ENCODE data around the gene TRPV5.

The TRPV5 gene

GRCh38 chr7:142940966-142941535 is 7.5 kb upstream of the TRPV5 start:
- DNase-seq (ENCODE audit: low spot score), result no peak

DNA sequence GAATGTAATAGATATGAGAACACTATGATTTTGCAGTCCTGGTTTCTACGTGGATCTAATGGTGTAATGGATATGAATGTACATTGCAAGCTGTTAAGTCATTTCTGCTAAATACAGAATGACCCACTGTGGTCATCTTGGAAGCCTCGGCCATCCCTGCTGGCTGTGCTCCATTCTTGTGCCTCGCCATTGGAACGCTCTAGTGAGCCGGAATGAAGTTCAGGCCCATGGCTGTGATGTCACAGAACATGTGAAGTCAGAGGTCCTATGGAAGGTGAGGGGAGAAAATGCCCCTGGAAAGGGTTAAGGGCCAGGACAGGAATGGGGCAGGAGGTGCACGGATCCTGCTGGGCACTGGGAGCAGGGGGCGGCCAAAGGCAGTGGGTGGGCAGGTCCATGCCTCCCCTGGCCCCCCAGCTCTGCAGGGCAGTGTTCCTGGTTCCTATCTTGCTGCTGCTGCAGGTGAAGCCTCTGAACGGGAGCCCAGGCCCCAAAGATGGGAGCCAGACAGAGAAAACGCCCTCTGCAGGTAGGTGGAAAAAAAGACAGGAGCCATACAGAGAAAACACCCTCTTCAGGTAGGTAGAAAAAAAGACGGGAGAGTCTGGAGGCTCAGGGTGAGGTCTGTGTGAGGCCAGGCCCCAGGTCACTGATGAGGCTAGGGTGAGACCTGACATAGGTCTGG is 5.8 kb upstream of the TRPV5 start, which contains the start of gene LLCFC1:
LLCFC1 (plus strand) TSS at position 259 of the 685 bp plus-strand sequence; CDS start at position 397, 138 bp downstream.
- DNase-seq (ENCODE audit: low spot score), result no peak

DNA sequence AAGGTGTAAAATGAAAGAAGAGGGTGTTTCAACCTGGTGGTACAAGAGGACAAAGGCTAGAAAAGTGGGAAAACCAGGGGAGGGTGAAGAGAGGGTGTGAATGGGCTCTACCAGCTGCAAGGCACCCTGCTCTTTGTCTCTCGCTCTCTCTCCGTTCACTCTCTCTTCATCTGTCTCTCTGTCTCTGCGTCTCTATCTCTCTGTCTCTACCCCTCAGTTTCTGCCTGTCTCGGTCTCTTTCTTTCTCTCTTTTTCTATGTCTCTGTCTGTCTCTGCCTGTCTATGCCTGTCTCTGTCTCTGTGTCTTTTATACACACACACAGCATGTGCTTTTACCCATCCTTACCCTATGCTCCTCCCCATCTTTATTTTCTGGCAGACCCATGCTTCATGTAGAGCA is 5.1 kb upstream of the TRPV5 start:
- DNase-seq (ENCODE audit: low spot score), result no peak

DNA sequence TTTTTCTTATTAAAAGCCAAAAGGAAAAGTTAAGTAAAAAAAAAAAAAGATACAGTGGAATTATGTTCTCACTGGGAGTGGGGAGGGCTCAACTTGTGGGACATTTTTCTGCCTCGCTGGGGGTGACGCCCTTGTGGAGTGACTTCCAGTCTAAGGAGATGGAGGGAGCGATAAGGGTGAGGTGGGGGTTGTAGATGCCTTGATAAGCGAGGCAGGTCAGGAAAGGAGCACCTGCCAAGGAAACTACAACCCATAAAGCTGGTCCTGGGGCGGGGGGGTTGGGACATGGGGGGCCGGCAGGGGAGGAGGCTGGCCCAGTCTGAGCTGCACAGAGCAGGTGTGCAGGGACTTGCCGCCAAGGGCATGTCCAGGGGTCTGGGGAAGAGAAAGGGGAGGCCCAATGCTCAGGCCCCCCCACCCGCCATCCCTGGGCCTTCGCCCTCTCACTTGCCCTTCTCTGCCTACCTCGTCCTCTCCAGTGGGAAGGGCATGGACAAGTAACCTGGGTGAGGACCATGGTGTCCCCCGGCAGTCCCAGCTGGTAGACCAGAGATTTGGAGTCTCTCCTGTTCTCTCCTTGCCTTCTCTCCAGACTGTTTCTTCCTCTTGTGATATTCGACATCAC is 2.5 kb upstream of the TRPV5 start:
- DNase-seq (ENCODE audit: low spot score), result no peak

DNA sequence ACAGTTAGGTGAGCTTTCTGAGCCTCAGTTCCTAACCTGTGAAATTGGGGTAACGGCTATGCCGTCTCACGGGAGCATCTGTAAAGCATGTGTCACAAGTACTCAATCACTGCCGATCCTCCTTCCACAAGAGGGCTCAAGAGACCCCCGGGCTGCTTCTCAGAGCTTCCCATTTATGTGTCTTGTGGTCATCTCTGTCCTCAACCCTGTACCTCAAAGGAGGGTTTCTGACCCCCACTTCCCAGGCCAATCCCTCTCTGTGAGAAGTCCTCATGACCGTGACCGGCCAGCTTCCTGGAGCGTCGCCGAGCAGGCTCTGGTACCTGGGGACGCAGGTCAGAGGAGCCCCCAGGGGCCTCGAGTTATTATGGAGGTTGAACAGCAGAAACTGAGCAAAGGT is 510 bp upstream of the TRPV5 start:
- no peak for DNase-seq (ENCODE audit: low spot score)

- DNase-seq (ENCODE audit: low spot score), result no peak
Measured at GRCh38 chr7:142933092-142933475, 462 bp downstream of the TRPV5 start.

- no peak for DNase-seq (ENCODE audit: low spot score)
Measured at GRCh38 chr7:142932386-142933091, 1.0 kb downstream of the TRPV5 start.

GRCh38 chr7:142930126-142930730 is 3.3 kb downstream of the TRPV5 start:
- DNase-seq (ENCODE audit: low spot score), result no peak

GRCh38 chr7:142927949-142928348 is 5.6 kb downstream of the TRPV5 start:
- DNase-seq (ENCODE audit: low spot score), result no peak

DNA sequence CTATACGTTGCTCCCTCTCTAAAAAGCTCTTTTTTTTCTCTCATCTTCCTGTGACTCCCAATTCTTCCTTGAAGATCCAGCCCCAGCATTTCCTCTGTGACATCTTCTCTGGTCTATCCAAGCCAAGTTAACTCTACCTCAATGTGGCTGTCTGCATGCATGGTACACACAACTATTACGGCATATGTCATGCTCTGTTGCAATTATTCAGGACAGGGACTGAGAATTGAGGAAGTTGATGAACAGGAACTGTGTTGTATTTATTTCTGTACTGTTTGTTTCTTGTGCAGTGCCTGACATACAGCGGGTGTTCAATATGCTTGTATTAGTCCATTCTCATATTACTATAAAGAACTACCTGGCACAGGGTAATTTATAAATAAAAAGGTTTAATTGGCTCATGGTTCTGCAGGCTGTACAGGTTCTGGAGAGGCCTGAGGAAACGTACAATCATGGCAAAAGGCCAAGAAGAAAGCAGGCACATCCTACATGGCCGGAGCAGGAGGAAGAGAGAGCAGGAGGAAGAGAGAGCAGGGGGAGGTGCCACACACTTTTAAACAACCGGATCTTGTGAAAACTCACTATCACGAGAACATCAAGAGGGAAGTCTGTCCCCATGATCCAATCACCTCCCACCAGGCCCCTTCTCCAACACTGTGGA is 6.3 kb downstream of the TRPV5 start:
- no peak for DNase-seq (ENCODE audit: low spot score)

GRCh38 chr7:142925413-142925812 is 8.1 kb downstream of the TRPV5 start:
- DNase-seq (ENCODE audit: low spot score), result no peak

DNA sequence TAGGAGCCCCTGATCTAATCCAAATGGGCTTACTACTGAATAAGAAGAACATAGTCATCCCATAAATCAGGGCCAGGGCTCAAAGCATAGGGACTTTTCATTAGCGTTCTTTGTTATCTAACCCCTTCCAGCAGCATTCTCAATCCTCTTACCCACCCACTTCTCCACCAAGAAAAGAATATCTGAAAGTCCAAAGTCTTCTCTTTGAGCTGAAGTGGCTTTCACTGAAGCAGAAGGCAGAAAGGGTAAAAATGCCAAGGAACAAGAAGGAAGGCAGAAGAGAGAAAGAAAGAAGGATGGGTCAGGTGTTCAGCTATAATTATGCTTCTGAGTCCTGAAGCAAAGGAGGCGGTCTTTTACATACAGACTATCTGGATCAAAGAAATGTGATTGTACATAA is 10.2 kb downstream of the TRPV5 start:
- no peak for DNase-seq (ENCODE audit: low spot score)

DNA sequence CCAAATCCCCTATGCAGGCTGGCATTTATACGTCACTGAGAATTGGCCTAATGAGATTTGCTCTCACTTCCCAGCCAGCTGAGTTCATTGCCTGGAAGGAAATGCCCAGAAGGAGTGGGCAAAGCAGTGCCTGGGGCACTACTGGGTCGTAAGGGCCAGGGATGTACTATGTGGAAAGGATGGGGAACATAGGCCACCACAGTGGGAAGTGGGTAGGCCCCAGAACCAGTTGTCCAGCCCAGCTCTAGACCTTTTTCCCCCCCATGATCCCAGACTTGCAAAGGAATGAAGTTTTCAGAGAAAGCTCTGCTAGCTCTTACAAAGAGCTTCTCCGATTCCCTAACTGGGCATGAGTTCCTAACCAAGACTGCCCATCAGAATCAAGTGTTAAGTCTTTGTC is 13.9 kb downstream of the TRPV5 start:
- DNase-seq (ENCODE audit: low spot score), result no peak

DNA sequence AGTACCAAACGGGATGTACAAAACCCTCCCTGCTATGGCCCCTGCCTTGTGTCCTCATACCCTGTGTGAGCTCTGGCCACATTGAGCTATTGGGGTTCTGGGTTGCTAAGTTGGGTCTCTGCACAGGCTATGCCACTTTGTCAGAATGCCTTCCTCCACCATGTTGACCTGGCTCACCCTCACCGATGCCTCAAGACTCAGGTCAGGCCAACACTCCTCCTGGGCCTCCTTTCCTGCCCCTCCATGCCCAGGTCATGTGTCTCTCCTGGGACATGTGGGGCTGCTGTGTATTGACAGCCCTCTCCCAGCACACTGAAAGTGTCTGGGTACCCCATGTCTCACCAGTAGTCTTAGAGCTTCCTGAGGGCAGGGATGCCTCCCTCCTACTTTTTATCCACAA is 14.6 kb downstream of the TRPV5 start:
- no peak for DNase-seq (ENCODE audit: low spot score)

- no peak for DNase-seq (ENCODE audit: low spot score)
Measured at GRCh38 chr7:142917447-142917846, 16.1 kb downstream of the TRPV5 start.

- no peak for DNase-seq (ENCODE audit: low spot score)
Measured at GRCh38 chr7:142916508-142916907, 17.0 kb downstream of the TRPV5 start.

DNA sequence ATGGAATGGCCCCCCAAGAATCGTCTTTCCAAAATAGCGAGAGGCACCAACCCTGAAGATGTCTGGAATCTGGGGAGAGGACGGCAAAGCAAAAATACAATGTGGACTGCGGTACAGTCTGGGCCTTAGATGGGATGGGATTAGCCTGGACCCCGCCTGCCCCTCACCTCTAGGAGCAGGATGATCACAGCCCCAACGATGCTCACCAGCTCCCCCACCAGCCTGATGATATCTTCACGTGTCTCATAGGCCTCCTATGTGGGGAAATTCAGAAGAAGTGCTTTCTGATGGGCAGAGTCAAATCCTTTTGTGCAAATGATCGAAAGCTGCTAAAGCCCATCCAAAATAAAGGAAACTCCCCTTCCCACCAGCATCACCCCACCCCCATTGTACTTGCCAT is 18.2 kb downstream of the TRPV5 start:
- DNase-seq (ENCODE audit: low spot score), result no peak

DNA sequence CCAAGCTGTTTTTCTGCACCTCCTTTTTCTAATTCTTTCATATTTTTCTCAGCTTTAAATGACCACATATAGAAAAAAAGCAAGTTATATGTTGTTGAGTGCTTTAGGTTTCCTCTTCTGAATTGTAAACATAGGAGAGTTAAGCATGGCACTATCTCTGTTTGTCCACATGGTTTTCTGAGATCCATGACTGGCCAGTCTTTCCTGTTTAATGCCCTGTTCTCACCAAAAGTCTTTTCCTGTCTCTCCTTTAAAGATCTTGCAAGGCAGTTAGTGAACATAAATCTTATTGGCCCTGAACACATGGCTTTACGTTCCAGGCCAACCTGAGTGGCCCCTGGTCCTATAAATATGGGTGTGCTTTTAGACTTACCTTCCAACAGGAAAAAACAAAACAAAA is 19.4 kb downstream of the TRPV5 start:
- DNase-seq (ENCODE audit: low spot score), result no peak

DNA sequence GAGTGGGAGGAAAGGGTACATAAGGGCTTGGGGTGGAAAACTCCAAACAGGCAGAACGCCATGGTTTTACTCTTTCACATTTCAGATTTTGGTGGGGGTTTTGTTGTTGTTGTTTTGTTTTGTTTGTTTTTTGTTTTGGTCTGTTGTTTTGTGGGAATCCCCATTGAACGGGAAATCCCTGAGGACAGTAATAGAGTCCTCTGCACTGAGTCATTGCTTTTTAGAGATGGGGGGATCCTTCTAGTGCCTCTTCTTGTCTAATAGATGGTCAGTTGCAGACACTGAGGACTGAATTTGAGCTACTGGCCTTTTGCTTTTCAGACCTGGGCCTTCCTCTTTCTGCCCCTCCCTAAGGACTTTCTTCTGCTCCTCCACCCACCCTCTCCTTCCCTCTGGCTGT is 20.0 kb downstream of the TRPV5 start:
- no peak for DNase-seq (ENCODE audit: low spot score)

- DNase-seq (ENCODE audit: low spot score), result no peak
Measured at GRCh38 chr7:142913051-142913450, 20.5 kb downstream of the TRPV5 start.

DNA sequence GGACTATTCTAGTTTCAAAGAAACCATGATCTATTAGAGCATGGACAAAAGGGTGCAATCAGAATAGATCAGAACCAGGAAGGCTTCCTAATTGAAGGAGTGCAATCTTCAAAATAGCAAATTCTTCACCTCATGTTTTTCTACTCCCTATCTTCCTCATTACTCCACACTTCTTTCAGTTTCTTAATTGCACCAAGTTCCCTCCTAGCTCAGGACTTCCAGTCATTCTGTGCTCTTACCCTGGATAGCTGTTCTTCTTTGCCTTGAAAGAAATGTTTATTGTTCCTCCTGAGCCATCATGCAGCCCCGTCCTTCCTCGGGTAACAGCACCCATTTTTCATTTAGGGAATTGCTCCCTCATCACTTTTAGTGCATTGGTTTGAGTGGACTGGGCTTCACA is 23.1 kb downstream of the TRPV5 start:
- no peak for DNase-seq (ENCODE audit: low spot score)

GRCh38 chr7:142910031-142910433 is 23.5 kb downstream of the TRPV5 start:
- DNase-seq (ENCODE audit: low spot score), result no peak

All from AG20443 (cell line).